Gastroesophageal sphincter (tissue), 4 donors: ENCODE measurements around the gene FBXO28. TPM values are rescaled to one million over a fixed set of nuclear protein-coding genes. Genes with fewer than 3 reads are reported as not detected.

ENCODE experiments used
- ATAC-seq: fragments of 150-250 bp; one replicate; pipeline ENCODE4 v1.9.1; 2016; ENCODE audit warnings: mild to moderate bottlenecking, moderate library complexity
- H3K27ac ChIP-seq, 4 donors: fragments of 200-600 bp; sonication (generic) in 3 of 4; 1 replicate in 3 of 4; 2 replicates in 1 of 4; pipeline ENCODE4 v1.5.1; 2016 to 2019
- H3K27me3 ChIP-seq: fragments of 200-600 bp; sonication (generic); one replicate; pipeline ENCODE4 v1.5.1; 2019
- H3K36me3 ChIP-seq, 2 donors: fragments of 200-600 bp; sonication (generic); one replicate each; pipeline ENCODE4 v1.5.1; 2019; ENCODE audit warnings: control low read depth in 1 of 2
- H3K4me1 ChIP-seq, 3 donors: fragments of 200-600 bp; sonication (generic); 1 replicate in 2 of 3; 2 replicates in 1 of 3; pipeline ENCODE4 v1.5.1; 2016 to 2019; ENCODE audit warnings: control low read depth in 2 of 3
- H3K4me3 ChIP-seq, 2 donors: fragments of 200-600 bp; sonication (generic); one replicate each; pipeline ENCODE4 v1.5.1; 2019; ENCODE audit warnings: mild to moderate bottlenecking in 1 of 2, moderate library complexity in 1 of 2
- H3K9me3 ChIP-seq, 3 donors: fragments of 200-600 bp; sonication (generic); one replicate each; pipeline ENCODE4 v1.5.1; 2017 to 2019; ENCODE audit warnings: control low read depth in 2 of 3
- EP300 ChIP-seq: sonication (generic); formaldehyde crosslinking; IDR thresholded peaks from one replicate; pipeline ENCODE4 v1.6.1; 2017; ENCODE audit warnings: antibody characterized with exemption, mild to moderate bottlenecking
- POLR2A ChIP-seq, 2 donors: fragments of 450-650 bp; IDR thresholded peaks; one replicate each; pipeline ENCODE4 v1.6.1; 2017; ENCODE audit warnings: antibody characterized with exemption in 2 of 2, mild to moderate bottlenecking in 2 of 2, moderate library complexity in 1 of 2
- POLR2AphosphoS5 ChIP-seq: sonication (generic); formaldehyde crosslinking; IDR thresholded peaks from one replicate; pipeline ENCODE4 v1.6.1; 2017; ENCODE audit warnings: antibody characterized with exemption
- WGBS, 2 donors: methylation state at CpG; one replicate each; pipeline ENCODE4 v1.1.5; 2018; ENCODE audit warnings: low coverage in 1 of 2; 5-methylcytosine and 5-hydroxymethylcytosine counted together
- total RNA-seq, 4 donors: library from RNA; depleted of rRNA; stranded (reverse); fragments of >200 nt; gene quantifications; one replicate each; pipeline ENCODE4 v1.1.0, GENCODE V29; 2016
- TF ChIP-seq, protein P1 (sequence below), 4 experiments: fragments of 200-600 bp in 2 of 4; fragments of 450-650 bp in 2 of 4; sonication (generic) in 1 of 4; IDR thresholded peaks; one replicate each; pipeline ENCODE4 v1.5.1; 2017 to 2019; ENCODE audit warnings: antibody characterized with exemption in 4 of 4, mild to moderate bottlenecking in 2 of 4, moderate library complexity in 2 of 4

Gene FBXO28
- total RNA-seq, 4 donors from 2014 or later = 26.5 to 38.1 (median 34.7) TPM

DNA sequence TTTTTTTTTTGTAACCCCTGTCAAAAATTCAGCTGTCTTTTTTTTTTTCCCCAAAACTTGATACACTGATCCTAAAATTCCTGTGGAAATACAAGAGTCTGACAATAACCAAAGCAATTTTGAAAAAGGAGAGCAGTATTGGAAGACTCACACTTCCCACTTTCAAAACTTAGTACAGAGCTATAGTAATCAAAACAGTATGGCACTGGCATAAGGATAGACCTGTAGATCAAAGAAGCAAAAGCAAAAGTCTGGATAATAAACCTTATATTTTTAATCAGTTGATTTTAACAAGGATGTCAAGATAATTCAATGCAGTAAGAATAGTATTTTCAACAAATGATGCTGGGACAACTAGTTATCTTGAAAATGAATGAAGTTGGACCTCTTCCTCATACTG lies 17.3 kb downstream of the FBXO28 start:
- Histone ChIP-seq H3K27ac (no peak overlapping the region), H3K4me1 (peaks cover 0 to 5% (median 0%) of the 10 kb centered on the region in 3 donors), H3K9me3 (no peaks in the 10 kb centered on the region), H3K27me3 (no peaks in the 10 kb centered on the region), H3K36me3 (peaks cover 4 to 63% of the 10 kb centered on the region in 2 donors), H3K4me3 (no peak overlapping the region)
- TF ChIP-seq, protein P1, sequence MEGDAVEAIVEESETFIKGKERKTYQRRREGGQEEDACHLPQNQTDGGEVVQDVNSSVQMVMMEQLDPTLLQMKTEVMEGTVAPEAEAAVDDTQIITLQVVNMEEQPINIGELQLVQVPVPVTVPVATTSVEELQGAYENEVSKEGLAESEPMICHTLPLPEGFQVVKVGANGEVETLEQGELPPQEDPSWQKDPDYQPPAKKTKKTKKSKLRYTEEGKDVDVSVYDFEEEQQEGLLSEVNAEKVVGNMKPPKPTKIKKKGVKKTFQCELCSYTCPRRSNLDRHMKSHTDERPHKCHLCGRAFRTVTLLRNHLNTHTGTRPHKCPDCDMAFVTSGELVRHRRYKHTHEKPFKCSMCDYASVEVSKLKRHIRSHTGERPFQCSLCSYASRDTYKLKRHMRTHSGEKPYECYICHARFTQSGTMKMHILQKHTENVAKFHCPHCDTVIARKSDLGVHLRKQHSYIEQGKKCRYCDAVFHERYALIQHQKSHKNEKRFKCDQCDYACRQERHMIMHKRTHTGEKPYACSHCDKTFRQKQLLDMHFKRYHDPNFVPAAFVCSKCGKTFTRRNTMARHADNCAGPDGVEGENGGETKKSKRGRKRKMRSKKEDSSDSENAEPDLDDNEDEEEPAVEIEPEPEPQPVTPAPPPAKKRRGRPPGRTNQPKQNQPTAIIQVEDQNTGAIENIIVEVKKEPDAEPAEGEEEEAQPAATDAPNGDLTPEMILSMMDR (IDR thresholded peaks at IDR 0.05) = no peak
- no peak for TF ChIP-seq EP300
- TF ChIP-seq POLR2A (IDR thresholded peaks at IDR 0.05) = no peak
- TF ChIP-seq POLR2AphosphoS5 = no peak
- ATAC-seq = no peak

DNA sequence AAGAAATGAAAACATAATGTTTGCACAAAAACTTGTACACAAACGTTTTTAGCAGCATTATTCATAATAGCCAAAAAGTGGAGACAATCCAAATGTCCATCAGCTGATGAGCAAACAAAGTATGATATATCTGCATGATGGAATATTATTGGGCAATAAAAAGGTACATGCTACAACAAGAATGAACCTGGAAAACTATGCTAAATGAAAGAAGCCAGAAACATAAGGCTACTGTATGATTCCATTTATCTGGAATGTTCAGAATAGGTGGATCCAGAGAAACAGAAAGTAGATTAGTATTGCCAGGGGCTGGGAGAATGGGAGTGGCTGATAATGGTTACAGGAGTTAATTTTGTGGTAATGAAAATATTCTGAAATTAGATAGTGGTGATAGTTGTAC lies 19.0 kb downstream of the FBXO28 start:
- peaks cover 4 to 73% of the 10 kb centered on the region in 2 donors for H3K36me3 ChIP-seq
- H3K4me1 ChIP-seq = no peaks in the 10 kb centered on the region
- no peak for ATAC-seq
- H3K4me3 ChIP-seq = no peak overlapping the region
- no peaks in the 10 kb centered on the region for H3K9me3 ChIP-seq
- H3K27me3 ChIP-seq = no peaks in the 10 kb centered on the region
- no peak for TF ChIP-seq POLR2AphosphoS5
- TF ChIP-seq POLR2A (IDR thresholded peaks at IDR 0.05) = no peak
- TF ChIP-seq, protein P1 (IDR thresholded peaks at IDR 0.05) = no peak
- TF ChIP-seq EP300 = no peak
- WGBS, 2 donors = 38 to 44% methylated on average over 1 of the region's 1 CpG
- H3K27ac ChIP-seq = no peak overlapping the region

DNA sequence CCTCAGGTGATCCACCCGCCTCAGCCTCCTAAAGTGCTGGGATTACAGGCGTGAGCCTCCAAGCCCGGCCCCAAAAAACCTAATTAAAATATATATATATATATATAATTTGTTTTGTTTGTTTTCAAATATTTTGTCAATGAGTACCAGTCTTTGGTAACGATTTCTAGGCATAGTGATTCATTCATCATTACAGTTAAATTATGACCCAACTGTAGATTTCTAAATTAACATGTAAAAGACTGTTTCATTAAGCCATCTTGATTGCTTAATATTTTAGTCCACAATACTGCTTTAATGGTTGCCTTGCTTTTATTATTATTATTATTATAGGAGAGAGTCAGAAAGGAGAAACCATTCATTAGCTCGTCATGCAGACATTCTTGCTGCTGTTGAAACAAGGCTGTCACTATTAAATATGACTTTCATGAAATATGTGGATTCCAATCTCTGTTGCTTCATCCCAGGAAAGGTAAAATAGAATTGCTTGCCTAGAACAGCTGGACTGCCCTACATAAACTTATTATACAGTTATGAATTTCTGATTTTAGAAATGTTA lies 19.9 kb downstream of the FBXO28 start:
- H3K9me3 ChIP-seq = no peaks in the 10 kb centered on the region
- peaks cover 4 to 83% of the 10 kb centered on the region in 2 donors for H3K36me3 ChIP-seq
- H3K27me3 ChIP-seq = no peaks in the 10 kb centered on the region
- H3K4me1 ChIP-seq = no peaks in the 10 kb centered on the region
- H3K4me3 ChIP-seq = no peak overlapping the region
- ATAC-seq = no peak
- TF ChIP-seq, protein P1 (IDR thresholded peaks at IDR 0.05) = no peak
- TF ChIP-seq POLR2A (IDR thresholded peaks at IDR 0.05) (no peak), EP300 (no peak), POLR2AphosphoS5 (no peak)
- WGBS, 2 donors = 75 to 93% methylated on average over 5 of the region's 5 CpGs
- H3K27ac ChIP-seq = no peak overlapping the region

DNA sequence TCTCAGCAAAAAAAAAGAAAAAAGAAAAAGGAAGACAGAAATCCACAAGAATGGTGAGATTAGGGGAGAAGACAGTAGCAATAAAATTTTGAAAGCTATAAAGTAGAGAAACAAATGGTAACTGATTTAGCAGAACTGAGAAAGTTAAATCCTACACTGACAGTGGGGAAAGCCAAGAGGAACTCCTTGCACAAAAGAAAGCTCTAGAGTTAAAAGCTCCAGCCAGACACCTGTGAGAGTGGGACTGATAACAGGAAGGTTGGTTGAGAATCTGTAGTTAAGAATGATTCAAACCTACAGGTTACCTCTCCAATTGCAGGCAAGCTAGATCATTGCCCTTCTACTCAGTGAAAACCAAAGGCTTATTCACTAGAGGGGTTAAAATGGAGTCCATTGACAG lies 23.6 kb downstream of the FBXO28 start:
- TF ChIP-seq EP300 = no peak
- TF ChIP-seq, protein P1 (IDR thresholded peaks at IDR 0.05) = no peak
- no peak for TF ChIP-seq POLR2A (IDR thresholded peaks at IDR 0.05)
- TF ChIP-seq POLR2AphosphoS5 = no peak

DNA sequence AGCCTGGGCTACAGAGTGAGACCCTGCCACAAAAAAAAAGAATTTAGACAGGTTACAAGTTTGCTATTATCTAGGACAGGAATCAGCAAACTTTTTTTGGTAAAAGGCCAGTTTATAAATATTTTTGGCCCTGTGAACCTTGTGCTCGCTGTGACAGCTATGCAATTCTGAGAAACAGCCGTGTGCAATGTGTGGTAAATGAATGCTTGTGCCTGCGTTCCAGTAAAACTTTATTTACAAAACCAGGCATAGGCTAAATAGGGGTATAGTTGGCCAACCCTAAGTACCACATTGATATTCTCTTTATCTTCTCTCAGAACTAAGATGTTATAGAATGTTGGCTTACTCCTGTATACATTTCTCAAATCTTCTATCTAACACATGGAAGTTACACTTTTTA lies 24.3 kb downstream of the FBXO28 start:
- Histone ChIP-seq H3K9me3 (no peaks in the 10 kb centered on the region), H3K36me3 (peaks cover 0 to 95% of the 10 kb centered on the region in 2 donors), H3K27ac (no peak overlapping the region), H3K4me1 (no peaks in the 10 kb centered on the region), H3K4me3 (no peak overlapping the region), H3K27me3 (no peaks in the 10 kb centered on the region)
- no peak for ATAC-seq
- TF ChIP-seq, protein P1 (IDR thresholded peaks at IDR 0.05) = no peak
- TF ChIP-seq POLR2A (IDR thresholded peaks at IDR 0.05) (no peak), EP300 (no peak), POLR2AphosphoS5 (no peak)
- WGBS, 2 donors = 82 to 91% methylated on average over 3 of the region's 3 CpGs

More for the DNA sequence above, 23.6 kb downstream of the FBXO28 start:
- no peaks in the 10 kb centered on the region for H3K27me3 ChIP-seq
- no peaks in the 10 kb centered on the region for H3K4me1 ChIP-seq
- no peak overlapping the region for H3K4me3 ChIP-seq
- no peak overlapping the region for H3K27ac ChIP-seq
- H3K36me3 ChIP-seq = peaks cover 0 to 95% of the 10 kb centered on the region in 2 donors
- H3K9me3 ChIP-seq = no peaks in the 10 kb centered on the region
- no peak for ATAC-seq
